Measurements from ENCODE around the gene CLGN. TPM values are rescaled to one million over a fixed set of nuclear protein-coding genes. Genes with fewer than 3 reads are reported as not detected.
"Not testable (repeated sequence)": the region's sequence is repeated elsewhere in the genome, so short reads cannot be mapped to it uniquely, and the experiment has no call there.

Gene CLGN
- total and polyA plus RNA-seq, 10 donors, result 0.09 to 0.85 (median 0.26) TPM; not detected in 2

DNA sequence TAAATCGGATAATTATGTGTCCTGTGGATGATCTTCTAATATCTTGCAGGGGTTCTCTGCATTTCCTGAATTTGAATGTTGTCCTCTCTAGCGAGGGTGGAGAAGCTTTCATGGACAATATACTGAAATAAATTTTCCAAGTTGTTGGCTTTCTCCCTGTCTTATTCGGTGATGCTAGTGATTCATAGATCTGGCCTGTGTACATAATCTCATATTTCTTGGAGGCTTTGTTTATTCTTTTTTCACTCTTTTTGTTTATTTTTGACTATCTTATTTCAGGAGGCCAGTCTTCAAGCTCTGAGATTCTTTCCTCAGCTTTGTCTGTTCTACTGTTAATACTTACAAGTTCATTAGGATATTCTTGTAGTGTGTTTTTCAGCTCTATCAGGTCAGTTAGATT is 20.7 kb upstream of the CLGN start:
- H3K4me3 ChIP-seq, result no peak overlapping the region
- intact Hi-C loops (cut with DNase I; ENCODE audit: low total_unique reads), result no loop called here
- 60 to 80% (median 63%) methylated on average over 3 of the region's 3 CpGs for WGBS, 5 donors
- no peak overlapping the region for H3K27ac ChIP-seq
- DNase-seq, result no peak
- peaks cover 0 to 11% (median 0%) of the 10 kb centered on the region in 7 donors for H3K27me3 ChIP-seq (replicated peaks in 1 of 7)
- H3K4me1 ChIP-seq, result no peaks in the 10 kb centered on the region
- H3K9me3 ChIP-seq, result no peaks in the 10 kb centered on the region
- H3K36me3 ChIP-seq, result no peaks in the 10 kb centered on the region
- TF ChIP-seq POLR2A (IDR thresholded peaks at IDR 0.05), result no peak

DNA sequence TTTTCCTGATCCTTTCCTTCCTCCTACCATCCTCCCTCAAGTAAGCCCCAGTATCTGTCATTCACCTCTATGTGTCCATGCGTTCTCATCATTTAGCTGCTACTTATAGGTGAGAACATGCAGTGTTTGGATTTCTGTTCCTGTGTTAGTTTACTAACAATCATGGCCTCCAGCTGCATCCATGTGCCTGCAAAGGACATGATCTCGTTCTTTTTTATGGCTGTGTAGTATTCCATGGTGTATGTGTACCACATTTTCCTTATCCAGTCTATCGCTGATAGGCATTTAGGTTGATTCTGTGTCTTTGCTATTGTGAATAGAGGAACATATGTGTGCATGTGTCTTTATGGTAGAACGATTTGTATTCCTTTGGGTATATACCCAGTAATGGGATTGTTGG is 16.9 kb upstream of the CLGN start:
- intact Hi-C loops (cut with DNase I; ENCODE audit: low total_unique reads); DNase-seq; H3K4me3 ChIP-seq; H3K9me3 ChIP-seq; H3K27me3 ChIP-seq (replicated peaks in 1 of 7); H3K4me1 ChIP-seq; H3K36me3 ChIP-seq; H3K27ac ChIP-seq: not testable (repeated sequence)
- WGBS, 5 donors, result 81 to 94% (median 92%) methylated on average over 4 of the region's 4 CpGs

DNA sequence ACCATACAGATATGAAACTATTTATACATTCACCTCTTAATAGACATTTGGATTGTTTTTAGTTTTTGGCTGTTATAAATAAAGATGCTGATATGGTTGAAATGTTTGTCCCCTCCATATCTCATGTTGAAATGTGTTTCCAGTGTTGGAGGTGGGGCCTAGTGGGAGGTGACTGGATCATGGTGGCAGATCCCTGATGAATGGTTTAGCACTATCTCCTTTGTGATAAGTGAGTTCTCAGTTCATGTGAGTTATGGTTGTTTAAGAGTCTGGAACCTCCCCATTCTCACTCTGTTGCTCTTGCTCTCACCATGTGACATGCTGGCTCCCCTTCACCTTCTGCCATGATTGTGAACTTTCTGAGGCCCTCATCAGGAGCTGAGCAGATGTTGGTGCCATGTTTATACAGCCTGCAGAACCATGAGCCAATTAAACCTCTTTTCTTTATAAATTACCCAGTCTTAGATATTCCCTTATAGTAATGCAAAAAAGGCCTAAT is 12.2 kb upstream of the CLGN start:
- no peak for DNase-seq
- Histone ChIP-seq H3K27me3 (replicated peaks in 1 of 7) (no peaks in the 10 kb centered on the region), H3K36me3 (no peaks in the 10 kb centered on the region), H3K27ac (no peak overlapping the region), H3K4me3 (no peak overlapping the region), H3K9me3 (no peaks in the 10 kb centered on the region), H3K4me1 (no peaks in the 10 kb centered on the region)
- no peak for TF ChIP-seq POLR2AphosphoS5 (IDR thresholded peaks at IDR 0.05)
- no peak for TF ChIP-seq POLR2A (IDR thresholded peaks at IDR 0.05)
- TF ChIP-seq, protein P1, sequence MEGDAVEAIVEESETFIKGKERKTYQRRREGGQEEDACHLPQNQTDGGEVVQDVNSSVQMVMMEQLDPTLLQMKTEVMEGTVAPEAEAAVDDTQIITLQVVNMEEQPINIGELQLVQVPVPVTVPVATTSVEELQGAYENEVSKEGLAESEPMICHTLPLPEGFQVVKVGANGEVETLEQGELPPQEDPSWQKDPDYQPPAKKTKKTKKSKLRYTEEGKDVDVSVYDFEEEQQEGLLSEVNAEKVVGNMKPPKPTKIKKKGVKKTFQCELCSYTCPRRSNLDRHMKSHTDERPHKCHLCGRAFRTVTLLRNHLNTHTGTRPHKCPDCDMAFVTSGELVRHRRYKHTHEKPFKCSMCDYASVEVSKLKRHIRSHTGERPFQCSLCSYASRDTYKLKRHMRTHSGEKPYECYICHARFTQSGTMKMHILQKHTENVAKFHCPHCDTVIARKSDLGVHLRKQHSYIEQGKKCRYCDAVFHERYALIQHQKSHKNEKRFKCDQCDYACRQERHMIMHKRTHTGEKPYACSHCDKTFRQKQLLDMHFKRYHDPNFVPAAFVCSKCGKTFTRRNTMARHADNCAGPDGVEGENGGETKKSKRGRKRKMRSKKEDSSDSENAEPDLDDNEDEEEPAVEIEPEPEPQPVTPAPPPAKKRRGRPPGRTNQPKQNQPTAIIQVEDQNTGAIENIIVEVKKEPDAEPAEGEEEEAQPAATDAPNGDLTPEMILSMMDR (IDR thresholded peaks at IDR 0.05 in 8 of 11, conservative IDR thresholded peaks at IDR 0.05 in 3 of 11), result no peak
- intact Hi-C loops (cut with DNase I; ENCODE audit: low total_unique reads), result no loop called here

DNA sequence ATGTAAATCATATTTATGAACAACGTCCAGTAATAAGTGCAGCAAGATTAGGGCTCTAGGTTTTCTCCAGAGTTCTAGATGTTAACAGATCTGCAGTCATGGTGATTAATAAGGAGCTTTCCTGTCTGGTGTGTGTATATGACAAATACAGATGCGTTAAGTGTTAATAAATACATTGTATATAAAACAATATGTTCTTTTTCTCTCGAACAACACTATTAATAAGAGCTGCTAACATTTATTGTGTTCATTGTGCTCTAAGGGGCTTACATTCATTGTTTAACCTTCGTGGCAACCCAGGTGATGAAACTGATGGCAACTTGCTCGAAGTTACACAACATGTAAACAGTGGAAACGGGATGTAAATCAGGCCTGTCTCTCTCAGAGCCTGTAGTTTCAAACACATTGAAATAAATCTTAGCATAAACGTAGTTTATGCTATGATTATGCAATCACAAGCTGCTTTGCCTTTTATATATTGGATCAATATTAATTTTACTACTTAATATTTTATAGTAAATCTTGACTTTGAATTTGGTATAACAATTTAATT is 547 bp upstream of the CLGN start:
- Histone ChIP-seq H3K27ac (no peak overlapping the region), H3K9me3 (no peaks in the 10 kb centered on the region), H3K27me3 (replicated peaks in 1 of 7) (peaks cover 0 to 25% (median 19%) of the 10 kb centered on the region in 7 donors), H3K4me1 (peaks cover 0 to 20% (median 17%) of the 10 kb centered on the region in 6 donors), H3K4me3 (peak overlapping the region; percentile 52 to 80 (median 60)), H3K36me3 (no peaks in the 10 kb centered on the region)
- intact Hi-C loops (cut with DNase I; ENCODE audit: low total_unique reads), result no loop called here
- TF ChIP-seq POLR2AphosphoS5 (IDR thresholded peaks at IDR 0.05), result no peak
- no peak for TF ChIP-seq POLR2A (IDR thresholded peaks at IDR 0.05)
- TF ChIP-seq, protein P1 (IDR thresholded peaks at IDR 0.05 in 8 of 11, conservative IDR thresholded peaks at IDR 0.05 in 3 of 11), result no peak
- 38 to 59% (median 51%) methylated on average over 7 of the region's 7 CpGs for WGBS, 5 donors
- no peak for DNase-seq

DNA sequence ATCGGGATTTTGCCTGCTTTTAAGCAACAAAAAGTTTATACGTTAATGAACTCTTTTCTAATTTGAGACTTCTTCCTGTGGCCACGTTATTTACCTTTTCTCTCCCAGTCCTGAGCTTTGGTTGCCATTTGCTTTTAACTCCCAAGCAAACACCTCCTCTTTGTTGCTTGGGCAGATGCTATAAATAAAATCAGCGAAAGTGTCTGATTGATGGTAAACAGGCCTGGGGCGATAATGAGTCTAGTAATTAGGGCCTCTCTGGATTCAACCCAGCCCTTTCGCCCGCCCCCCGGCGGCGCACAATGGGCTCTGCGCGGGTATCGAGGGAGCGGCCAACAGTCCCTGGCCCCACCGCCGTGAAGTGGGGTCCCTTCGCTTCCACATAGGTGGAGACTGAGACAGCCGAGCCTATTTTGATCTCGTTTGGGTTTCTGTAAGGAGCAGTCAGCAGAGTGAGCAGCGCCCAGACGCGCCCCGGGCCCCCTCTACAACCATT is 790 bp downstream of the CLGN start:
- TF ChIP-seq POLR2AphosphoS5 (IDR thresholded peaks at IDR 0.05), result no peak
- TF ChIP-seq, protein P1 (IDR thresholded peaks at IDR 0.05 in 8 of 11, conservative IDR thresholded peaks at IDR 0.05 in 3 of 11), result no peak
- no peak for DNase-seq
- Histone ChIP-seq H3K36me3 (no peaks in the 10 kb centered on the region), H3K4me3 (peak overlapping the region; percentile 52 to 80 (median 60)), H3K9me3 (no peaks in the 10 kb centered on the region), H3K4me1 (peaks cover 0 to 20% (median 17%) of the 10 kb centered on the region in 6 donors), H3K27ac (peak overlapping the region in 2 of 8 donors; percentile 28 to 47), H3K27me3 (replicated peaks in 1 of 7) (peaks cover 0 to 25% (median 19%) of the 10 kb centered on the region in 7 donors)
- 6 to 30% (median 7%) methylated on average over 5 to 23 of the region's 23 CpGs for WGBS, 5 donors
- intact Hi-C loops (cut with DNase I; ENCODE audit: low total_unique reads), result no loop called here
